ENCODE results near the gene SH3RF3.

The SH3RF3 gene

GRCh38 chr2:109144271-109144670, 15.3 kb downstream of the SH3RF3 start:
- no peak overlapping the region for H3K4me3 ChIP-seq (ENCODE audit: low read depth, low read length)
- TF ChIP-seq, protein P1, sequence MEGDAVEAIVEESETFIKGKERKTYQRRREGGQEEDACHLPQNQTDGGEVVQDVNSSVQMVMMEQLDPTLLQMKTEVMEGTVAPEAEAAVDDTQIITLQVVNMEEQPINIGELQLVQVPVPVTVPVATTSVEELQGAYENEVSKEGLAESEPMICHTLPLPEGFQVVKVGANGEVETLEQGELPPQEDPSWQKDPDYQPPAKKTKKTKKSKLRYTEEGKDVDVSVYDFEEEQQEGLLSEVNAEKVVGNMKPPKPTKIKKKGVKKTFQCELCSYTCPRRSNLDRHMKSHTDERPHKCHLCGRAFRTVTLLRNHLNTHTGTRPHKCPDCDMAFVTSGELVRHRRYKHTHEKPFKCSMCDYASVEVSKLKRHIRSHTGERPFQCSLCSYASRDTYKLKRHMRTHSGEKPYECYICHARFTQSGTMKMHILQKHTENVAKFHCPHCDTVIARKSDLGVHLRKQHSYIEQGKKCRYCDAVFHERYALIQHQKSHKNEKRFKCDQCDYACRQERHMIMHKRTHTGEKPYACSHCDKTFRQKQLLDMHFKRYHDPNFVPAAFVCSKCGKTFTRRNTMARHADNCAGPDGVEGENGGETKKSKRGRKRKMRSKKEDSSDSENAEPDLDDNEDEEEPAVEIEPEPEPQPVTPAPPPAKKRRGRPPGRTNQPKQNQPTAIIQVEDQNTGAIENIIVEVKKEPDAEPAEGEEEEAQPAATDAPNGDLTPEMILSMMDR (IDR thresholded peaks at IDR 0.05; ENCODE audit: borderline replicate concordance, insufficient read depth, low read depth, low read length), result no peak

GRCh38 chr2:109144721-109145120, 15.7 kb downstream of the SH3RF3 start:
- TF ChIP-seq, protein P1 (IDR thresholded peaks at IDR 0.05; ENCODE audit: borderline replicate concordance, insufficient read depth, low read depth, low read length), result no peak
- no peak overlapping the region for H3K4me3 ChIP-seq (ENCODE audit: low read depth, low read length)

GRCh38 chr2:109145286-109145685, 16.3 kb downstream of the SH3RF3 start:
- TF ChIP-seq, protein P1 (IDR thresholded peaks at IDR 0.05; ENCODE audit: borderline replicate concordance, insufficient read depth, low read depth, low read length), result no peak
- no peak overlapping the region for H3K4me3 ChIP-seq (ENCODE audit: low read depth, low read length)

DNA sequence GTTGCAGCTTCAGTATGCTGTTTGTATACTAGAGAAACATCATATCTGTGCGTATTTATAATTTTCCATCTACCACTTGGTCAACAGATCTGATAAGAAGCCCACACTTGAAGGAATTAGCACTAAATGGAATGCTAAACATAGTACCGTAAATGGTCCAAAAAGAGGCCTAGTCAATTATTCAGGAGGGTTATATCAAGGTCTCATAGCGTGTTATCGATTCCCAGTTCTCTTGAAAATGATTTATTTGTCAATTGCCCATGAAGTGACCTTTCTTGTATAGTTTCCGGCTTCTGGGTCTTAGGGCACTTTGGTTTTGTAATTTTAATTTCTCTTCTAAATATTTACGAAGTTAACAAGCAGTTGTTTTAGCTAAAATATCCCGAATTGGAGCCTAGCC, 18.4 kb downstream of the SH3RF3 start:
- H3K4me3 ChIP-seq (ENCODE audit: low read depth, low read length), result no peak overlapping the region
- TF ChIP-seq, protein P1 (IDR thresholded peaks at IDR 0.05; ENCODE audit: borderline replicate concordance, insufficient read depth, low read depth, low read length), result no peak

DNA sequence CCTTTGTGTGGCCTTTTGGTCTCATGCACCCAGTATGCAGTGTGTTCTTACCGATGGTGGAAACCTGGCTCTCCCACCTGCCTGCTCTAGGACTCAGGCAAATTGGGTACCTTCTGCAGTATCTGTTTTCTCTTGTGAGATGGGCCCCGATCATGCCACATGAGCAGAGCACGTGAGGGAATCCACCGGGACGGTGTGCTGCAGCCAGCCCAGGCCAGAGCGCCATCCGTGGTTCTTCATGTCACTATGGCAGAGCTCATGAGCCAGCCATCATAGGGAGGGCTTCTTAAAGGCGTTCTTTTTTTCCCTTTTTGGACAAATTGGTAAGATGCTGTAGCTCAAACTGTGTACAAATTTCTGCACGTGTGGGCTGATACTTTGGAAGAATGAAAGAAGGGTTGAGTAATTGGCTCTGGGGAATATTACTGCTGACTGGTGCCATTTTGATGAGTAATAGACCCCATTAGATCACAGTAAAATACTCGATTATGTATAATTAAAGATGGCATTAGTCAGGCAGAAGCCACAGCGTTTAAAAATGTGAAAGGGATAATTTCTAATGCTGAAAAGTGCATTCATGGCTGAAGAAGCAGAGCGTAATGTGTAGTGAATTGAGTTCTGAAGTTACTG, 19.2 kb downstream of the SH3RF3 start:
- no peak overlapping the region for H3K4me3 ChIP-seq (ENCODE audit: low read depth, low read length)
- TF ChIP-seq, protein P1 (IDR thresholded peaks at IDR 0.05; ENCODE audit: borderline replicate concordance, insufficient read depth, low read depth, low read length), result no peak

- TF ChIP-seq, protein P1 (IDR thresholded peaks at IDR 0.05; ENCODE audit: borderline replicate concordance, insufficient read depth, low read depth, low read length), result no peak
Observed at GRCh38 chr2:109148991-109149645, 20.1 kb downstream of the SH3RF3 start.

DNA sequence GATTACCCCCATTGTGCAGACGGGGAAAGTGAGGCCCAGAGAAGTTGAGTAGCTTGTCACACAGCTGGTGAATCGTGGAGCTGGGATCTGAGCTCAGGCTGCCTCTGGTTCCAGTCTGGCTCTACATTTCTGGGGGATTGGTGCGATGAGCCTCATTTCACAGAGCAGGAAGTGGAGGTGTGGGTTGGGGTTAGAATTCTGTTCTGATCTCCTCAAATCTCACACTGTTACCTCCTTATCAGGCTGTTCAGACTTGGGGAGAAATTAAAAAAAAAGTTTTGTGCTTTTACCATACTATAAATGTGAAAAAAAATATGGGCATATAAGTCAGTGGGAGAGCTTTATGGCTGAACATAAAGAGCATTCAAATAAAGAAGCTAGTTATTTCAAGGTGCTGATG, 21.6 kb downstream of the SH3RF3 start:
- TF ChIP-seq, protein P1 (IDR thresholded peaks at IDR 0.05; ENCODE audit: borderline replicate concordance, insufficient read depth, low read depth, low read length), result no peak
- no peak overlapping the region for H3K4me3 ChIP-seq (ENCODE audit: low read depth, low read length)

More at GRCh38 chr2:109148991-109149645, 20.1 kb downstream of the SH3RF3 start:
- no peak overlapping the region for H3K4me3 ChIP-seq (ENCODE audit: low read depth, low read length)
